GM18907 (cell line): ENCODE measurements around the gene LACTBL1.

Experiments
- ATAC-seq: cut with Tn5 transposase; IDR thresholded peaks from one replicate; pipeline ENCODE4 v1.9.1; 2021; ENCODE audit warnings: mild to moderate bottlenecking, moderate library complexity; ENCODE audit not compliant: unreplicated experiment

The LACTBL1 gene

GRCh38 chr1:22913421-22914141, 59.1 kb downstream of the LACTBL1 start:
- ATAC-seq: no peak

- no peak for ATAC-seq
Measured at GRCh38 chr1:22912311-22912710, 60.4 kb downstream of the LACTBL1 start.

GRCh38 chr1:22910986-22911651, 61.5 kb downstream of the LACTBL1 start:
- ATAC-seq: no peak

- no peak for ATAC-seq
Measured at GRCh38 chr1:22910286-22910685, 62.4 kb downstream of the LACTBL1 start.

- no peak for ATAC-seq
Measured at GRCh38 chr1:22908880-22909426, 63.7 kb downstream of the LACTBL1 start.

GRCh38 chr1:22907528-22907927, 65.1 kb downstream of the LACTBL1 start:
- ATAC-seq: no peak

- no peak for ATAC-seq
Measured at GRCh38 chr1:22906968-22907367, 65.7 kb downstream of the LACTBL1 start.

GRCh38 chr1:22903113-22903512, 69.6 kb downstream of the LACTBL1 start:
- ATAC-seq: no peak
